ENCODE data around the gene SLC25A12. TPM values are rescaled to one million over a fixed set of nuclear protein-coding genes. Genes with fewer than 3 reads are reported as not detected.

The SLC25A12 gene
- total and polyA plus RNA-seq, 9 donors: 15.6 to 34.1 (median 21.6) TPM

DNA sequence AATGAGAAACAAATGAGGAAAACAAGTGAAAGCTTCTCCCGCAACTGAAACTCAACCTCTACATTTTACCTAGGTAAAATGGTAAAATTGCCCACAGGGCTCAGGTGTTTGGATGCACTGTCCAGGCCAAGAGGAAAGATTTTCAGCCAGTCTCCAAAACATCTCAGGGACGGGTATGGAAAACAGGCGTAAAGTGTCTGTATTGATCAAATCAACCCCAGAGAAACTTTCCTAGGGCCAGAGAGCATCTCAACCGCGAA, 27.9 kb upstream of the SLC25A12 start:
- Histone ChIP-seq H3K36me3 (no peaks in the 10 kb centered on the region), H3K27ac (peak overlapping the region; percentile 82 to 91), H3K4me3 (peak overlapping the region; percentile 89), H3K9me3 (no peaks in the 10 kb centered on the region), H3K27me3 (no peaks in the 10 kb centered on the region), H3K4me1 (ENCODE audit: insufficient read depth) (peaks cover 7% of the 10 kb centered on the region)
- 9 to 18% (median 13%) methylated on average over 5 of the region's 5 CpGs for WGBS, 3 donors
- intact Hi-C loops (cut with DNase I): loop anchor here in 2 of 4 donors (10.0 kb wide), 1 partner anchor 163 kb away; the partner anchor contains the start of gene DLX1 (in 2 of the 2)
- TF ChIP-seq EP300 (IDR thresholded peaks at IDR 0.05) (no peak), POLR2A (IDR thresholded peaks at IDR 0.05) (no peak)
- TF ChIP-seq, protein P1, sequence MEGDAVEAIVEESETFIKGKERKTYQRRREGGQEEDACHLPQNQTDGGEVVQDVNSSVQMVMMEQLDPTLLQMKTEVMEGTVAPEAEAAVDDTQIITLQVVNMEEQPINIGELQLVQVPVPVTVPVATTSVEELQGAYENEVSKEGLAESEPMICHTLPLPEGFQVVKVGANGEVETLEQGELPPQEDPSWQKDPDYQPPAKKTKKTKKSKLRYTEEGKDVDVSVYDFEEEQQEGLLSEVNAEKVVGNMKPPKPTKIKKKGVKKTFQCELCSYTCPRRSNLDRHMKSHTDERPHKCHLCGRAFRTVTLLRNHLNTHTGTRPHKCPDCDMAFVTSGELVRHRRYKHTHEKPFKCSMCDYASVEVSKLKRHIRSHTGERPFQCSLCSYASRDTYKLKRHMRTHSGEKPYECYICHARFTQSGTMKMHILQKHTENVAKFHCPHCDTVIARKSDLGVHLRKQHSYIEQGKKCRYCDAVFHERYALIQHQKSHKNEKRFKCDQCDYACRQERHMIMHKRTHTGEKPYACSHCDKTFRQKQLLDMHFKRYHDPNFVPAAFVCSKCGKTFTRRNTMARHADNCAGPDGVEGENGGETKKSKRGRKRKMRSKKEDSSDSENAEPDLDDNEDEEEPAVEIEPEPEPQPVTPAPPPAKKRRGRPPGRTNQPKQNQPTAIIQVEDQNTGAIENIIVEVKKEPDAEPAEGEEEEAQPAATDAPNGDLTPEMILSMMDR (IDR thresholded peaks at IDR 0.05): no peak
- no peak for DNase-seq

DNA sequence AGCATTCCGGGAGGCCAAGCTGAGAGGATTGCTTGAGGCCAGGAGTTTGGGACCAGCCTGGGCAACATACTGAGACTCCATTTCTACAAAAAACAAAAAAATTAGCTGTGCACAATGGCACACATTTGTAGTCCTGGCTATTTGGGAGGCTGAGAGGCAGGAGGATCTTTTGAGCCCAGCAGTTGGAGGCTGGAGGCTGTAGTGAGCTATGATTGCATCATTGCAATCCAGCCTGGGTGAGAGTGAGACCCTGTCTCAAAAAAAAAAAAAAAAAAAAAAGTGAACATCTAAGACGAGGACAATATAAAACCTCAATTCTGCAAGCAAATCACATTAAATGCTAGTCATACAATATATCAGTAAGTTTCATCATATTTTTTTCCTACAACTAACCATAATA, 25.4 kb upstream of the SLC25A12 start:
- WGBS, 3 donors: 75 to 86% (median 79%) methylated on average over 2 of the region's 2 CpGs
- TF ChIP-seq POLR2A (IDR thresholded peaks at IDR 0.05) (no peak), EP300 (IDR thresholded peaks at IDR 0.05) (no peak)
- TF ChIP-seq, protein P1 (IDR thresholded peaks at IDR 0.05): no peak
- no peak for DNase-seq
- Histone ChIP-seq H3K27me3 (no peaks in the 10 kb centered on the region), H3K36me3 (no peaks in the 10 kb centered on the region), H3K4me3 (no peak overlapping the region), H3K27ac (no peak overlapping the region), H3K4me1 (ENCODE audit: insufficient read depth) (peaks cover 7% of the 10 kb centered on the region), H3K9me3 (no peaks in the 10 kb centered on the region)
- intact Hi-C loops (cut with DNase I): no loop called here

DNA sequence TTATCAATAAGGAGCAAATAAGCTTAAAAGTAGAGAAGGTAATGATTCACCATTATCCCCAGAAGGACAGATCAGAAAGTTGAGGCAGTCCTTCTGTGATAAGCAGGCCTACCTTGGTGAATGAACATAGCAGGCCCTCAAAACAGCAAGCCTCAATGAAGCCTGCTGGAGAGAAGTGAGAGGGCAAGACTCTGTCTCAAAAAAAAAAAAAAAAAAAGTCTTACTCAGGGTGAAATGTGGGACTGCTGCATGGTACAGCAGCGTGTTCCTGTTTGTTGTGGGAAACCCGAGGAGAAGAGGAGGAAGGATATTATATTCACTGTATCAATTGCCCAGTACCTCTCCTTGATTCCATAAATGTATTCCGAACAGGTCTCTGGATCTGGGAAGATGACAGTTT, 19.5 kb upstream of the SLC25A12 start:
- 84 to 88% (median 88%) methylated on average over 3 of the region's 3 CpGs for WGBS, 3 donors

DNA sequence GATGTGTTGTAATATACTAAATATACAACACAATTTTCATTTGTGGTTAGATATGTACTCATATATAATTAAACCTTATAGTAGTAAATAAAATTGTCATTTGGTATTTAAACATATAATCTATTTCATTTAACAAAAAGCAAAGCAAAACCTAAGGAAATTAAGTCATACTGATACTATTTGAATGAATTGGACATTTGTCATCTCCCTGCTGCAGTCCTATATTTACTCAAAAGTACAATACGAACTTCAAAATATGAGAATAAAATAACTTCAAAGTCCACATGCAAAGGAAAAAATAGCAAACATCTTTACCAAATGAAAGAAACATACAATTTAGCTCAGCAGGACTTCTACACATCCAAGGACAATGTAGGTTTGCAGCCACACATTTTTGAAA, 16.4 kb upstream of the SLC25A12 start:
- no peaks in the 10 kb centered on the region for H3K27me3 ChIP-seq
- TF ChIP-seq POLR2A (IDR thresholded peaks at IDR 0.05) (no peak), EP300 (IDR thresholded peaks at IDR 0.05) (no peak)
- TF ChIP-seq, protein P1 (IDR thresholded peaks at IDR 0.05): no peak
- no peak overlapping the region for H3K4me3 ChIP-seq
- no peak for DNase-seq
- no peaks in the 10 kb centered on the region for H3K9me3 ChIP-seq
- no peak overlapping the region for H3K27ac ChIP-seq
- 55 to 70% (median 59%) methylated on average over 1 of the region's 1 CpG for WGBS, 3 donors
- no peaks in the 10 kb centered on the region for H3K4me1 ChIP-seq (ENCODE audit: insufficient read depth)
- intact Hi-C loops (cut with DNase I): no loop called here
- no peaks in the 10 kb centered on the region for H3K36me3 ChIP-seq

More for the DNA sequence above, 19.5 kb upstream of the SLC25A12 start:
- intact Hi-C loops (cut with DNase I): no loop called here
- Histone ChIP-seq H3K27me3 (no peaks in the 10 kb centered on the region), H3K9me3 (no peaks in the 10 kb centered on the region), H3K36me3 (no peaks in the 10 kb centered on the region), H3K4me1 (ENCODE audit: insufficient read depth) (no peaks in the 10 kb centered on the region), H3K4me3 (no peak overlapping the region), H3K27ac (no peak overlapping the region)
- TF ChIP-seq POLR2A (IDR thresholded peaks at IDR 0.05) (no peak), EP300 (IDR thresholded peaks at IDR 0.05) (no peak)
- TF ChIP-seq, protein P1 (IDR thresholded peaks at IDR 0.05): no peak
- DNase-seq: no peak

DNA sequence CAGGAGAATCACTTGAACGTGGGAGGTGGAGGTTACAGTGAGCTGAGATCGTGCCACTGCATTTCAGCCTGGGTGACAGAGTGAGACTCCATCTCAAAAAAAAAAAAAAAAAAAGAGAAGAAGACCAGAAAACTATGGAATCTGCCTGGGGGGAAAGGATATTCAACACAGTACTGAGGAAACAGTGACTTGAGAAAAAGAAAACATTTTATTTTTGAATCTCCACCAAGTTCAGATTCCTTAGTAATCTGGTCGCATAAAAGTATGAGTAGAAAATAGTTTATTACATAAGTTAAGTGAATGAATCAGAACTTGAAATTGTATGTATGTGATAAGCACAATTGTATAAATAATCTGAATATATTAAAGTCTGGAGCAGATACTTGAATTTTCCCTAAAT, 15.2 kb upstream of the SLC25A12 start:
- Histone ChIP-seq H3K27ac (no peak overlapping the region), H3K36me3 (no peaks in the 10 kb centered on the region), H3K4me3 (no peak overlapping the region), H3K9me3 (no peaks in the 10 kb centered on the region), H3K4me1 (ENCODE audit: insufficient read depth) (no peaks in the 10 kb centered on the region), H3K27me3 (no peaks in the 10 kb centered on the region)
- intact Hi-C loops (cut with DNase I): no loop called here
- 58 to 68% (median 61%) methylated on average over 3 of the region's 3 CpGs for WGBS, 3 donors
- no peak for DNase-seq
- TF ChIP-seq, protein P1 (IDR thresholded peaks at IDR 0.05): no peak
- TF ChIP-seq EP300 (IDR thresholded peaks at IDR 0.05) (no peak), POLR2A (IDR thresholded peaks at IDR 0.05) (no peak)

Data from ovary (tissue), 9 donors.